Smooth muscle cell (in vitro differentiated cells): Measurements from ENCODE around the gene CLTCL1. TPM values are rescaled to one million over a fixed set of nuclear protein-coding genes. Genes with fewer than 3 reads are reported as not detected.

Experiments
- DNase-seq: peaks from one replicate; lab custom pipeline; 2025; ENCODE audit not compliant: unreplicated experiment; lab: John Stamatoyannopoulos, UW
- H2AFZ ChIP-seq: fragments of 200-600 bp; sonication (generic); 2 replicates; pipeline ENCODE4 v1.6.0; 2016; ENCODE audit warnings: antibody characterized with exemption, low read depth, mild to moderate bottlenecking
- H3F3A ChIP-seq: fragments of 200-600 bp; sonication (generic); 2 replicates; pipeline ENCODE4 v1.6.0; 2017; ENCODE audit warnings: antibody characterized with exemption, low read depth
- H3K27ac ChIP-seq: fragments of 200-600 bp; sonication (generic); 2 replicates; pipeline ENCODE4 v1.5.1; 2016; ENCODE audit warnings: low read depth, mild to moderate bottlenecking
- H3K27me3 ChIP-seq: fragments of 200-600 bp; sonication (generic); 2 replicates; pipeline ENCODE4 v1.6.1; 2016; ENCODE audit warnings: low read depth, mild to moderate bottlenecking
- H3K36me3 ChIP-seq: fragments of 200-600 bp; sonication (generic); 2 replicates; pipeline ENCODE4 v1.5.1; 2016; ENCODE audit warnings: low read depth
- H3K4me1 ChIP-seq: fragments of 200-600 bp; sonication (generic); 2 replicates; pipeline ENCODE4 v1.5.1; 2016; ENCODE audit warnings: low read depth
- H3K4me2 ChIP-seq: fragments of 200-600 bp; sonication (generic); 2 replicates; pipeline ENCODE4 v1.6.0; 2016; ENCODE audit warnings: mild to moderate bottlenecking
- H3K4me3 ChIP-seq: fragments of 200-600 bp; sonication (generic); 2 replicates; pipeline ENCODE4 v1.5.1; 2016; ENCODE audit warnings: mild to moderate bottlenecking
- H3K79me2 ChIP-seq: fragments of 200-600 bp; sonication (generic); 2 replicates; pipeline ENCODE4 v1.6.0; 2016; ENCODE audit warnings: low read depth, mild to moderate bottlenecking
- H3K9ac ChIP-seq: fragments of 200-600 bp; sonication (generic); 2 replicates; pipeline ENCODE4 v1.6.0; 2016; ENCODE audit warnings: low read depth
- H3K9me3 ChIP-seq: fragments of 200-600 bp; sonication (generic); replicated peaks from 2 replicates; pipeline ENCODE4 v1.5.1; 2016; ENCODE audit warnings: low read depth
- H4K20me1 ChIP-seq: fragments of 200-600 bp; sonication (generic); 2 replicates; pipeline ENCODE4 v1.6.0; 2016; ENCODE audit warnings: low read depth
- CTCF ChIP-seq: fragments of 200-600 bp; sonication (generic); IDR thresholded peaks from 2 replicates; pipeline ENCODE4 v1.5.1; 2017; ENCODE audit warnings: borderline replicate concordance, mild to moderate bottlenecking, antibody characterized with exemption; ENCODE audit not compliant: insufficient read depth, poor library complexity, severe bottlenecking
- WGBS: methylation state at CpG from one replicate; pipeline ENCODE4 v1.1.7; 2016; ENCODE audit warnings: low lambda C conversion rate; 5-methylcytosine and 5-hydroxymethylcytosine counted together
- polyA plus RNA-seq: library from polyadenylated mRNA; unstranded; fragments of >200 nt; fragmentation: Nextera tagmentation; extraction: Ambion mirVana; gene quantifications from 2 replicates; pipeline ENCODE4 v1.2.1, GENCODE V29; 2016
- total RNA-seq: library from RNA; depleted of rRNA; stranded (reverse); fragments of >200 nt; gene quantifications from 2 replicates; pipeline ENCODE4 v1.2.3, GENCODE V29; 2014

CLTCL1 gene
- total and polyA plus RNA-seq, 2 experiments from 2014 or later, result 4.7 to 9.0 TPM

- Histone ChIP-seq H3K27me3 (no peaks in the 10 kb centered on the region), H3K4me1 (no peaks in the 10 kb centered on the region), H2AFZ (no peak overlapping the region), H3K4me2 (no peak overlapping the region), H3K4me3 (no peak overlapping the region), H4K20me1 (no peaks in the 10 kb centered on the region), H3K9ac (no peak overlapping the region), H3K27ac (no peak overlapping the region), H3F3A (no peaks in the 10 kb centered on the region), H3K9me3 (no peaks in the 10 kb centered on the region), H3K36me3 (no peaks in the 10 kb centered on the region), H3K79me2 (no peaks in the 10 kb centered on the region)
- 67% methylated on average over 9 of the region's 9 CpGs for WGBS
- no peak for TF ChIP-seq CTCF
- no peak for DNase-seq
Measured at GRCh38 chr22:19213442-19214077, 78.0 kb downstream of the CLTCL1 start.

GRCh38 chr22:19213001-19213400, 78.5 kb downstream of the CLTCL1 start:
- Histone ChIP-seq H4K20me1 (no peaks in the 10 kb centered on the region), H3K27me3 (no peaks in the 10 kb centered on the region), H3K4me1 (no peaks in the 10 kb centered on the region), H3K79me2 (no peaks in the 10 kb centered on the region), H3F3A (no peaks in the 10 kb centered on the region), H3K9ac (no peak overlapping the region), H3K36me3 (no peaks in the 10 kb centered on the region), H3K27ac (no peak overlapping the region), H3K9me3 (no peaks in the 10 kb centered on the region), H3K4me3 (no peak overlapping the region), H2AFZ (no peak overlapping the region), H3K4me2 (no peak overlapping the region)
- DNase-seq, result no peak
- no peak for TF ChIP-seq CTCF
- 97% methylated on average over 1 of the region's 1 CpG for WGBS

- no peak for TF ChIP-seq CTCF
- H3K9ac ChIP-seq, result no peak overlapping the region
- no peaks in the 10 kb centered on the region for H3K27me3 ChIP-seq
- no peaks in the 10 kb centered on the region for H3K4me1 ChIP-seq
- no peaks in the 10 kb centered on the region for H4K20me1 ChIP-seq
- no peaks in the 10 kb centered on the region for H3K36me3 ChIP-seq
- no peaks in the 10 kb centered on the region for H3K9me3 ChIP-seq
- DNase-seq, result no peak
- H3K4me3 ChIP-seq, result no peak overlapping the region
- no peak overlapping the region for H2AFZ ChIP-seq
- no peak overlapping the region for H3K4me2 ChIP-seq
- no peak overlapping the region for H3K27ac ChIP-seq
- 95% methylated on average over 1 of the region's 1 CpG for WGBS
- no peaks in the 10 kb centered on the region for H3K79me2 ChIP-seq
- H3F3A ChIP-seq, result no peaks in the 10 kb centered on the region
Measured at GRCh38 chr22:19212302-19212870, 79.1 kb downstream of the CLTCL1 start.

GRCh38 chr22:19210188-19210587, 81.3 kb downstream of the CLTCL1 start:
- TF ChIP-seq CTCF, result no peak
- no peaks in the 10 kb centered on the region for H4K20me1 ChIP-seq
- no peaks in the 10 kb centered on the region for H3K4me1 ChIP-seq
- no peaks in the 10 kb centered on the region for H3F3A ChIP-seq
- no peaks in the 10 kb centered on the region for H3K79me2 ChIP-seq
- no peak overlapping the region for H3K4me2 ChIP-seq
- H3K9me3 ChIP-seq, result no peaks in the 10 kb centered on the region
- H3K9ac ChIP-seq, result no peak overlapping the region
- DNase-seq, result no peak
- H3K27me3 ChIP-seq, result no peaks in the 10 kb centered on the region
- H3K36me3 ChIP-seq, result no peaks in the 10 kb centered on the region
- no peak overlapping the region for H3K27ac ChIP-seq
- H2AFZ ChIP-seq, result no peak overlapping the region
- no peak overlapping the region for H3K4me3 ChIP-seq
- WGBS, result 94% methylated on average over 14 of the region's 14 CpGs
